HepG2 (cell line): Measurements from ENCODE around the gene MYO1E. TPM values are rescaled to one million over a fixed set of nuclear protein-coding genes. Genes with fewer than 3 reads are reported as not detected.

Experiments
- ATAC-seq: fragments of 200-7000 bp; cut with Tn5 transposase; 3 replicates; pipeline ENCODE4 v1.9.1; 2020; ENCODE audit warnings: mild to moderate bottlenecking, moderate library complexity
- BruUV-seq: library from RNA; stranded (reverse); fragments of 400-500 nt; replicated peaks from 2 replicates; lab custom pipeline; 2021; lab: Mats Ljungman, UMichigan
- CTCF ChIA-PET: fragments of 300-600 bp; formaldehyde crosslinking; extraction: SDS; loops from one replicate; lab custom pipeline; 2021; ENCODE audit warnings: low total read pairs, inconsistent platforms, low intra/inter-chr PET ratio; lab: Yijun Ruan, JAX
- POLR2A ChIA-PET: fragments of 350-600 bp; sonication (Branson Sonifier 250); formaldehyde crosslinking; loops from one replicate; lab custom pipeline; 2020; ENCODE audit warnings: antibody characterized with exemption, inconsistent platforms; lab: Yijun Ruan, JAX
- DNase-seq: peaks from one replicate; pipeline ENCODE4 v3.0.0-alpha.2; 2015; ENCODE audit warnings: low spot score
- FAIRE-seq: peaks from 3 replicates; lab custom pipeline; 2011; peaks lifted over from hg19 to GRCh38; lab: Jason Lieb, UNC
- H2AFZ ChIP-seq: one replicate; pipeline ENCODE4 v1.6.1; 2011; ENCODE audit warnings: low read length, inconsistent platforms
- H3K27ac ChIP-seq: fragments of 300-600 bp; 3 replicates; pipeline ENCODE4 v1.8.0; 2011; ENCODE audit warnings: mixed run types, mild to moderate bottlenecking, mixed read lengths, low read length, inconsistent platforms; ENCODE audit not compliant: insufficient read depth; ENCODE audit errors: extremely low read length
- H3K27me3 ChIP-seq, 2 experiments: fragments of 200-600 bp in 1 of 2; 2 replicates in 1 of 2; 3 replicates in 1 of 2; pipeline versions ENCODE4 v1.6.0 to v1.8.0; 2011; ENCODE audit warnings: low read length in 2 of 2, mild to moderate bottlenecking in 2 of 2, moderate library complexity in 2 of 2, inconsistent platforms in 1 of 2; ENCODE audit not compliant: insufficient read depth in 2 of 2, control insufficient read depth in 1 of 2
- H3K36me3 ChIP-seq, 2 experiments: fragments of 200-600 bp in 1 of 2; replicated peaks in 1 of 2; 2 replicates in 1 of 2; 3 replicates in 1 of 2; pipeline versions ENCODE4 v1.5.1 to v1.8.0; 2011; ENCODE audit warnings: low read length in 2 of 2, inconsistent platforms in 1 of 2; ENCODE audit not compliant: insufficient read depth in 2 of 2, control insufficient read depth in 1 of 2
- H3K4me1 ChIP-seq: 2 replicates; pipeline ENCODE4 v1.5.1; 2012; ENCODE audit warnings: low read length, inconsistent platforms; ENCODE audit not compliant: insufficient read depth
- H3K4me2 ChIP-seq: 2 replicates; pipeline ENCODE4 v1.6.0; 2011; ENCODE audit warnings: low read depth, low read length, inconsistent platforms
- H3K4me3 ChIP-seq, 3 experiments: fragments of 200-600 bp in 1 of 3; sonication (generic), shearing (Covaris generic) in 1 of 3; replicated peaks in 1 of 3; 2 replicates each; pipeline ENCODE4 v1.5.1; 2011 to 2016; ENCODE audit warnings: low read length in 3 of 3, inconsistent platforms in 2 of 3, low read depth in 2 of 3, mild to moderate bottlenecking in 2 of 3, control low read depth in 1 of 3, mixed read lengths in 1 of 3; ENCODE audit not compliant: insufficient read depth in 1 of 3
- H3K79me2 ChIP-seq: one replicate; pipeline ENCODE4 v1.6.1; 2011; ENCODE audit warnings: low read length, inconsistent platforms; ENCODE audit not compliant: insufficient read depth
- H3K9ac ChIP-seq: 2 replicates; pipeline ENCODE4 v1.6.0; 2011; ENCODE audit warnings: mild to moderate bottlenecking, low read depth, low read length, inconsistent platforms; ENCODE audit not compliant: insufficient read depth
- H3K9me3 ChIP-seq: 2 replicates; pipeline ENCODE4 v1.5.1; 2012; ENCODE audit warnings: mild to moderate bottlenecking, low read length
- H4K20me1 ChIP-seq: 2 replicates; pipeline ENCODE4 v1.6.0; 2011; ENCODE audit warnings: inconsistent platforms, mild to moderate bottlenecking, low read length, moderate library complexity; ENCODE audit not compliant: insufficient read depth
- KDM3A ChIP-seq: IDR thresholded peaks from 2 replicates; pipeline ENCODE4 v1.6.1; 2018; ENCODE audit warnings: low read depth, missing compliant biosample characterization
- PPARG ChIP-seq: conservative IDR thresholded peaks from 2 replicates; pipeline ENCODE4 v1.6.1; 2016; ENCODE audit warnings: missing biosample characterization, missing genetic modification reagents
- TRAFD1 ChIP-seq: sonication (generic); formaldehyde crosslinking; IDR thresholded peaks from 2 replicates; pipeline ENCODE4 v1.5.1; 2020; ENCODE audit warnings: missing genetic modification reagents, mild to moderate bottlenecking, borderline replicate concordance
- ZBTB4 ChIP-seq: sonication (generic); formaldehyde crosslinking; IDR thresholded peaks from 2 replicates; pipeline ENCODE4 v1.4.0; 2020; ENCODE audit warnings: missing genetic modification reagents, mild to moderate bottlenecking, borderline replicate concordance
- ZFP82 ChIP-seq: sonication (generic); formaldehyde crosslinking; IDR thresholded peaks from 2 replicates; pipeline ENCODE4 v1.5.1; 2020; ENCODE audit warnings: mild to moderate bottlenecking, missing genetic modification reagents, borderline replicate concordance
- ZNF609 ChIP-seq: sonication (generic); formaldehyde crosslinking; IDR thresholded peaks from 2 replicates; pipeline ENCODE4 v1.4.0; 2020; ENCODE audit warnings: mild to moderate bottlenecking, missing genetic modification reagents, borderline replicate concordance
- WGBS: methylation state at CpG from one replicate; pipeline ENCODE4 v1.1.6; 2017; ENCODE audit warnings: low lambda C conversion rate; 5-methylcytosine and 5-hydroxymethylcytosine counted together
- in situ Hi-C: cut with HindIII; loops from 2 replicates; pipeline ENCODE4 v1.10.0; 2017; ENCODE audit warnings: low pct_unique_long_range_greater_than_20kb; ENCODE audit not compliant: extremely low pct_ligation_motif_present
- intact Hi-C: fragments of 100-400 bp; cut with micrococcal nuclease; formaldehyde crosslinking; loops from one replicate; pipeline ENCODE4 v1.10.0; 2022; ENCODE audit not compliant: unreplicated experiment
- polyA plus RNA-seq, 8 experiments: library from polyadenylated mRNA; depleted of rRNA in 3 of 8; stranded (reverse) in 7 of 8; unstranded in 1 of 8; fragments of >200 nt; fragmentation: Illumina TruSeq in 4 of 8; extraction: Trizol in 4 of 8; gene quantifications; 2 replicates each; pipeline versions ENCODE4 v1.2.1 to v1.2.3, GENCODE V29; 2011 to 2016; ENCODE audit warnings: low read depth in 4 of 8, missing spikeins in 1 of 8, mixed read lengths in 1 of 8; ENCODE audit not compliant: insufficient read depth in 1 of 8
- total RNA-seq, 5 experiments: library from RNA; depleted of rRNA; stranded (reverse); fragments of >200 nt; fragmentation: Illumina TruSeq; extraction: Trizol; gene quantifications; 2 replicates each; pipeline ENCODE4 v1.2.3, GENCODE V29; 2016; ENCODE audit warnings: low read depth in 1 of 5

Gene MYO1E
- total and polyA plus RNA-seq, 2 of the 13 experiments (the other 11 are each of a cell fraction or from before 2014, with no cell fraction given), result 15.7 to 25.1 TPM

GRCh38 chr15:59396679-59397078 lies 24.0 kb upstream of the MYO1E start:
- no peak for ATAC-seq
- H3K36me3 ChIP-seq, result no peaks in the 10 kb centered on the region
- no peak overlapping the region for H3K4me2 ChIP-seq
- peaks cover 0 to 55% of the 10 kb centered on the region in 2 experiments for H3K27me3 ChIP-seq
- CTCF ChIA-PET, result no interaction called here
- no peak overlapping the region for H3K27ac ChIP-seq
- H3K9ac ChIP-seq, result no peak overlapping the region
- no peak for DNase-seq
- no peaks in the 10 kb centered on the region for H4K20me1 ChIP-seq
- H3K9me3 ChIP-seq, result no peaks in the 10 kb centered on the region
- no peaks in the 10 kb centered on the region for H3K79me2 ChIP-seq
- H3K4me1 ChIP-seq, result peaks cover 26% of the 10 kb centered on the region
- in situ Hi-C loops (no loop called here), intact Hi-C loops (no loop called here)
- H2AFZ ChIP-seq, result no peak overlapping the region
- POLR2A ChIA-PET, result no interaction called here
- no TSS peak for BruUV-seq
- FAIRE-seq, result no peak
- WGBS, result 2% methylated on average over 3 of the region's 3 CpGs
- H3K4me3 ChIP-seq, result no peak overlapping the region
- TF ChIP-seq KDM3A (CRISPR knock-in tag) (no peak), ZFP82 (CRISPR knock-in tag) (no peak), TRAFD1 (CRISPR knock-in tag) (no peak), ZBTB4 (no peak), PPARG (CRISPR knock-in tag) (no peak), ZNF609 (CRISPR knock-in tag) (no peak)
